ENCODE results near the gene DDHD1.
"Not testable (repeated sequence)": the region's sequence is repeated elsewhere in the genome, so short reads cannot be mapped to it uniquely, and the experiment has no call there.

Gene DDHD1

DNA sequence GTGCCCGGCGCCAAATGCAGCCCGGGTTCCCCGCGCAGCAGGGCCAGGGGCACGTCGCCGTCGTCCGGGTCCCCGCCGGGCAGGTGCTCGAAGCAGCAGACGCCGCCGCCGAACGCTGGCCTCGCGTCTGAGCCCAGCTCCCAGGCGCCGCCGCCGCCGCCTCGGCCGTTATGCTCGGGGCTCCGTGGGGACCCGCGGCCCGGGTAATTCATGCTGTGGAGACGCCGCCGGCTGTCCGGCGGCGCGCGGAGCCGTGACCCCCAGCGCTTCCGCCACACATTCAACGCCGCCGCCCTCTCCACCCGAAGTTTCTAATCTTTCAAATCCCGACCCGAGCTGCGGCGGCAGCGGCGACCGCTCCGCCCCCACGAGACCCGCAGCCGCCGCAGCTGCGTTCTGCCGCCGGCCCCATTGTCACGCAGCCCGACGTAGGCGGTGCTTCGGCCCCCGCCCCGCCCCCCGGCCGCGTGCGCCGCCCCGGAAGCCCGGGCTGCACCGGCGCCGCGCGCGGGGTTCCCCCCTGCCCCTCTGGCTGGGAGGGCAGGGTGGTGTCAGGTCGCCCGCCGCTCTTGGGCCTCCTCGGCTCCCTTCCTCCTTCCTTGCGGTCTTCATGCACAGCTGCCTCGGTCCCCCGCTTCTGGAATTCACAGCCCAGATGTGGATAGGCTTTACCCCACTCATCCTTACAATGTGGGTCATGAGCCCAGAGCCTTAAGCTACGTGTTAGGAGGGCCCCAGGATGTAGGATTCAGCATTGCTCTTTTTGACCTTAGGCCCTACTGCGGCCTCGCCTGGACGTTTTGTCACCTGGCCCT lies at the start of gene DDHD1:
TSS of gene DDHD1 (minus strand) at position 437 of the 815 bp plus-strand sequence. CDS start at position 212, 225 bp downstream.
- Mint-ChIP-seq H3K9me3 (no peaks in the 10 kb centered on the region), H3K4me1 (peaks cover 48% of the 10 kb centered on the region), H3K36me3 (peaks cover 52% of the 10 kb centered on the region), H3K4me3 (peak within 1 kb of the TSS; percentile 100), H3K27ac (peak within 1 kb of the TSS; percentile 99)
- ATAC-seq (peak; percentile 86), DNase-seq (ENCODE audit: low spot score in 2 of 2) (peak; percentile 83 to 92)

DNA sequence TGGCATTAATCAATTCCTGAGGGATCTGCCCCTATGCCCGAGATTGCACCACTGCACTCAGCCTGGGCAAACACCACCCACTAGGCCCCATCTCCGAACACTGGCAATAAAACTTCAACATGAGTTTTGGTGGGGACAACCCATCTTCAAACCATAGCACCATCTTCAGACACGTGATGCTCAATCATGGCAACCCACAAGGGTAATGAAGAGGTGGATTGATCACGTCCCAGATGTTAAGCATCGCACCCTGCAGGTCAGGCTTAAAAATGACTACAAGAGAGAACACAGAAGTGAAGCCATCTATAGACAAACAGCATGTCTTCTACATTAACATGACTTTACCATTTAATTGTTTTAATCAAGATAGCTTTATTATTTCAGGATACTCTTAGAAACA lies 42.8 kb upstream of the DDHD1 start:
- Mint-ChIP-seq H3K36me3 (peaks cover 4% of the 10 kb centered on the region), H3K9me3 (no peaks in the 10 kb centered on the region), H3K4me3 (no peak overlapping the region), H3K4me1 (peaks cover 25% of the 10 kb centered on the region), H3K27ac (no peak overlapping the region)
- DNase-seq (ENCODE audit: low spot score in 2 of 2) (no peak), ATAC-seq (no peak)

DNA sequence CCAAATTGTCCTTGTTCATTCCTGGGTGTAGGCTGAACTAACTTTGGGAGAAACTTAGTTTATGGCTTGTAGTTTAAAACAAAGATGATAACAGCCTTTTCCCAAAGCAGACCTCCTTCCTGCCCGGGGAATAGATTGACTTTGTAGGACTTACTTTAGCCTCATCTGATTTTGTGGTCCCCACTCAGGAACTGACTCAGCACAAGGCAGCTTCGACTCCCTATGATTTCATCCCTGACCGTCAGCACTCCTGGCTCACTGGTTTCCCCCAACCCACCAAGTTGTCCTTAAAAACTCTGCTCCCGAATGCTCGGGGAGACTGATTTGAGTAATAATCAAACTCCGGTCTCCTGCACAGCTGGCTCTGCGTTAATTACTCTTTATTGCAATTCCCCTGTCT lies 40.1 kb upstream of the DDHD1 start:
- Mint-ChIP-seq H3K27ac (no peak overlapping the region), H3K4me3 (no peak overlapping the region), H3K4me1 (peaks cover 29% of the 10 kb centered on the region), H3K36me3 (peaks cover 10% of the 10 kb centered on the region), H3K9me3 (no peaks in the 10 kb centered on the region)
- DNase-seq (ENCODE audit: low spot score in 2 of 2) (no peak), ATAC-seq (no peak)

DNA sequence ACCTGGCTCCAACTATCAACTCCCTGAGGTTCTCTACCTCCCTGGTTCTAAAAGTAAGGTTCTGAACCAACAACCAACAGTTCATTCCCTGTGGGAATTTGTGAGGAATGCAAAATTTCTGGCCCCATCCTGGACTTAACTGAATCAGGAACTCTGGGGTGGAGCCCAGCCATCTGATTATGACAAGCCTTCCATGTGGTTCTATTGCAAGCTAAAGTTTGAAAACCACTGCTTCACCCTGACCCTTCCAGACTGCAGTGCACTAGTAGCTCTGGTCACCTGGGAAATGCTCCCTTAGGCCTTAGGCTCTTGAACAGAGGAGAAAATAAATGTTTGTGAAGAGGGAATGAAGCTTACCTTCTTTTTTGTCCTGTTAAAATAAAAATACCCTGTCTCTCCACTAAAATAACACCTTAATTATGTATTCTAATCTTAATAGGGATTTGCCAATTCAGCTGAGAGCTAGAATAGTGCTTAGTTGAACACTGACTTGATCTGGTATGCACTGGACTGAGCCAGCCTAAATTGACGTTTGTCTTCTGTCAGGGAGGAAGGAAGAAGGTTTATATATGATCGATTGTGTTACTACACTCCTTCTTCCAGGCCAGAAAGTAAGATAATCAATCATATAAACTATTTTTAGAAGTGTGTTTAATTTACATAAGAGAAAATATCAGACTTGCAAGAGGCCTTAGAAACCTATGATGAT lies 39.1 kb upstream of the DDHD1 start:
- no peak for DNase-seq (ENCODE audit: low spot score in 2 of 2)
- H3K36me3 Mint-ChIP-seq, result peaks cover 10% of the 10 kb centered on the region
- no peaks in the 10 kb centered on the region for H3K9me3 Mint-ChIP-seq
- peaks cover 29% of the 10 kb centered on the region for H3K4me1 Mint-ChIP-seq
- H3K4me3 Mint-ChIP-seq, result no peak overlapping the region
- H3K27ac Mint-ChIP-seq, result peak overlapping the region; percentile 81
- no peak for ATAC-seq

DNA sequence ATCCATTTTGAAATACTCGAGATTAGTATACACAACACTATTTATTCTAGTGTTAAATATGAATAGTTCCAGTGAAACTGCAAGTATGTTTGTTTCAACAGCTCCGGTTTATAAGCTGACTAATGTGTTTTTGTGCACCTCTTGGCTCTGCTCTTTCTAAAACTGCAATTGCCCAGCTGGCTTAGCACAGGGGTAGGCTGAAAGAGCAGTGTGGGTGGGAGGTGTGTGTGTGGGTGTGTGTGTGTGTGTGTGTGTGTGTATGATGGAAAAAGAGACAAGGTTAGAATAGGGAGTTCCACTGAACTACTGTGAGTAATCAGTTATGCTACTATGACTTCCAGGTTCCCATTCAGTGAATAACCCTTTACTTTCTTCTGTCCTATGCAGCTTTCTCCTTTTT lies 37.8 kb upstream of the DDHD1 start:
- peaks cover 10% of the 10 kb centered on the region for H3K36me3 Mint-ChIP-seq
- H3K4me1 Mint-ChIP-seq, result peaks cover 35% of the 10 kb centered on the region
- no peaks in the 10 kb centered on the region for H3K9me3 Mint-ChIP-seq
- DNase-seq (ENCODE audit: low spot score in 2 of 2), result peak; percentile 28 to 76
- no peak overlapping the region for H3K4me3 Mint-ChIP-seq
- peak; percentile 98 for ATAC-seq
- H3K27ac Mint-ChIP-seq, result peak overlapping the region; percentile 81

DNA sequence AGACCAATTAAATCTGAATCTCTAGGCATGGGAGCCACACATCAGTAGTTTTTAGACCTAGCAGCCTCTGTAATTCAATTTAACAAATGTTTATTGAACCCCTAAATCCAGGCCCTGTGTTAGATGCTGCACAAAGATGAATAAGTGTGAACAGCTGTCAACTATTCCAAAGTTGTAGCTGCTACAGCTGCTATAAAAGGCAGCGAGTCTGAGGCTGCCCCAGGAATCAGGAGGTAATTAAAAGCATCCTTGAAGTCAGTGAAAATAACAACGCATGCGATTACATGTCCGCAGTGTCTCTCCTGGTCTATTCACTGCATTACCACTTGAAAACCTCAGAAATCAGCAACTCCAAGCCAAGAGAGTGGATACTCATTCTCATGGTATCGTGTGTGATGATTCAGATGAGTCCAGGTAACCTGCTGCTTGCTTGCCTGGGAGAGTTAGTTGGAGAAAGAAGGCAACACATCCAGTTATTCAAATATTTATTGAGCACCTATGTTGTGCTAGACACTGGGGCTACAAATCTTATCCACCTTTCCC lies 34.9 kb upstream of the DDHD1 start:
- Mint-ChIP-seq H3K9me3 (no peaks in the 10 kb centered on the region), H3K4me3 (no peak overlapping the region), H3K27ac (no peak overlapping the region), H3K4me1 (peaks cover 37% of the 10 kb centered on the region), H3K36me3 (peaks cover 10% of the 10 kb centered on the region)
- ATAC-seq, result no peak
- DNase-seq (ENCODE audit: low spot score in 2 of 2), result no peak

- Mint-ChIP-seq H3K27ac (no peak overlapping the region), H3K36me3 (peaks cover 12% of the 10 kb centered on the region), H3K4me1 (peaks cover 26% of the 10 kb centered on the region), H3K4me3 (no peak overlapping the region), H3K9me3 (no peaks in the 10 kb centered on the region)
- ATAC-seq, result no peak
- DNase-seq (ENCODE audit: low spot score in 2 of 2), result no peak
Measured at GRCh38 chr14:53186532-53186931, 33.4 kb upstream of the DDHD1 start.

- H3K4me1 Mint-ChIP-seq, result peaks cover 36% of the 10 kb centered on the region
Measured at GRCh38 chr14:53183611-53184010, 30.5 kb upstream of the DDHD1 start.

DNA sequence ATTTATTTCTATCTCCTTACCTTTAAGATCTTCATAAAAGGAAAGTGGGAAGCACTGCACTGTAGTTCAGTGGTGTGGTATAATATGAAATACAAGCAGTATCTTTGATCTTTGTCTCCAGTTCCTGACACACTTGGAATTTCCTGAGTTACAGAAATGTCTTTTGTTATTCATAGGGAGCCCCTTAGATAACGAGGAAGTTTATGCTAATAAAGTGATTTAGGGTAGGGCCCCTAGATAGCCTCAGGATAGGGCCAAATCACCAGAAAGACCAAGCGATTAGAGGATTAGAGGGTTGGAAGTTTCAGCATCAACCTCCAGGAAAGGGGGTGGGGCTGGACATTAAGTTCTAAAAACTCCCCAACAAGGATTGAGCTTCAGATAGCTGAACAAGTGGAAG lies 29.9 kb upstream of the DDHD1 start:
- ATAC-seq, result no peak
- Mint-ChIP-seq H3K36me3 (peaks cover 14% of the 10 kb centered on the region), H3K27ac (no peak overlapping the region), H3K4me3 (no peak overlapping the region), H3K4me1 (peaks cover 36% of the 10 kb centered on the region), H3K9me3 (no peaks in the 10 kb centered on the region)
- DNase-seq (ENCODE audit: low spot score in 2 of 2), result no peak

More at GRCh38 chr14:53183611-53184010, 30.5 kb upstream of the DDHD1 start:
- DNase-seq (ENCODE audit: low spot score in 2 of 2), result no peak
- Mint-ChIP-seq H3K27ac (no peak overlapping the region), H3K36me3 (peaks cover 14% of the 10 kb centered on the region), H3K9me3 (no peaks in the 10 kb centered on the region), H3K4me3 (no peak overlapping the region)
- no peak for ATAC-seq

GRCh38 chr14:53181463-53182081 lies 28.4 kb upstream of the DDHD1 start:
- H3K36me3 Mint-ChIP-seq, result peaks cover 14% of the 10 kb centered on the region
- peaks cover 30% of the 10 kb centered on the region for H3K4me1 Mint-ChIP-seq

GRCh38 chr14:53180272-53181221 lies 27.4 kb upstream of the DDHD1 start:
- Mint-ChIP-seq H3K4me1 (peaks cover 30% of the 10 kb centered on the region), H3K27ac (peak overlapping the region; percentile 53), H3K36me3 (peaks cover 14% of the 10 kb centered on the region), H3K9me3 (no peaks in the 10 kb centered on the region), H3K4me3 (peak overlapping the region; percentile 41)
- DNase-seq (ENCODE audit: low spot score in 2 of 2), result peak; percentile 30 to 77
- peak; percentile 85 for ATAC-seq

More at GRCh38 chr14:53181463-53182081, 28.4 kb upstream of the DDHD1 start:
- H3K9me3 Mint-ChIP-seq, result not testable (repeated sequence)
- ATAC-seq (peak; percentile 62), DNase-seq (ENCODE audit: low spot score in 2 of 2) (peak in 1 of 2 donors; percentile 66)
- Mint-ChIP-seq H3K27ac (peak overlapping the region; percentile 53), H3K4me3 (peak overlapping the region; percentile 41)

- not testable (repeated sequence) for H3K4me3 Mint-ChIP-seq, H3K27ac Mint-ChIP-seq, ATAC-seq, H3K9me3 Mint-ChIP-seq
- peaks cover 30% of the 10 kb centered on the region for H3K4me1 Mint-ChIP-seq
- H3K36me3 Mint-ChIP-seq, result peaks cover 14% of the 10 kb centered on the region
- peak in 1 of 2 donors; percentile 8 for DNase-seq (ENCODE audit: low spot score in 2 of 2)
Measured at GRCh38 chr14:53179486-53180005, 26.4 kb upstream of the DDHD1 start.

GRCh38 chr14:53175375-53175774 lies 22.3 kb upstream of the DDHD1 start:
- no peak for DNase-seq (ENCODE audit: low spot score in 2 of 2)
- Mint-ChIP-seq H3K4me3 (no peak overlapping the region), H3K27ac (no peak overlapping the region), H3K36me3 (no peaks in the 10 kb centered on the region), H3K4me1 (peaks cover 8% of the 10 kb centered on the region), H3K9me3 (no peaks in the 10 kb centered on the region)
- ATAC-seq, result no peak

DNA sequence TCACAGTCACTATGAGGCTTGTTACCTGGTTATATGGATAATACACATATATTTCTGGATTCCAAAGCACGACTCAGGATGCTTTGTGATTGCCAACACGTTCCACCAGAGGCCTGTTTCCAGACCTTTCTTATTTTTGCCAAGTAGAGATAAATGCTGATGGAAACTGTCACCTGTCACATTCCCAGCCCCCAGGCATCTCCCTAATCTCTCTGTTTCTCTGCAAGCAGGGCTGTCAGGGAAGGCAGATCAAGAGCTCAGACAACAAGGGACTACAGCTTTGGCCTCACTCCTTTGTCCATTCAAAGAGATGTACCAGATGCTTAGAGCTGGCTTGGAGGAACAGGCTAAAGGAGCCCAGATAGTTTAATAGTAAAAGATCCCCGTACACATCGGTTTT lies 21.8 kb upstream of the DDHD1 start:
- DNase-seq (ENCODE audit: low spot score in 2 of 2) (no peak), ATAC-seq (no peak)
- Mint-ChIP-seq H3K4me3 (no peak overlapping the region), H3K9me3 (no peaks in the 10 kb centered on the region), H3K4me1 (peaks cover 3% of the 10 kb centered on the region), H3K36me3 (no peaks in the 10 kb centered on the region), H3K27ac (no peak overlapping the region)

Measured in stimulated activated effector memory CD8-positive, alpha-beta T cell treated with anti-CD3 and anti-CD28 coated beads, Interleukin-12 subunit alpha, Interleukin-12 subunit beta, amount 100 ng/mL, for 72 hours (primary cell).